ENCODE measurements around the gene SPATA12. TPM values are rescaled to one million over a fixed set of nuclear protein-coding genes. Genes with fewer than 3 reads are reported as not detected.

Gene SPATA12
- total and polyA plus RNA-seq, 12 donors = not detected

DNA sequence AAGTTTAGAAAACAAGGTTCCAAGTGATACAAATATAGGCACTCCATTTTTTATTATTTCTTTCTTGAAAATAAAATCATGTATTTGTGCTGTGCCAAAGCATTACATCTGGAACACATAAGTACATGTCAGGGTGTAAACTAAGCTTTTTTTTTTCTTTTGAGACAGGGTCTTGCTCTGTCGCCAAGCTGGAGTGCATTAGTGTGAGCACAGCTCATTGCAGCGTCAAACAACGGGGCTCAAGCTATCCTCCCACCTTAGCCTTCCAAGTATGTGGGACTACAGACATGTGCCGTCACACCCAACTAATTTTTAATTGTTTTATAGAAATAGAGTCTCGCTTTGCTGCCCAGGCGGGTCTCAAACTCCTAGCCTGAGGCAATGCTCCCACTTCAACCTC, 9.0 kb downstream of the SPATA12 start:
- DNase-seq (no peak), ATAC-seq (no peak)
- Histone ChIP-seq H3K9me3 (peaks cover 0 to 8% (median 0%) of the 10 kb centered on the region in 11 donors), H3K4me1 (peaks cover 0 to 24% (median 9%) of the 10 kb centered on the region in 9 donors), H3K4me3 (no peak overlapping the region), H3K36me3 (no peaks in the 10 kb centered on the region), H3K27ac (no peak overlapping the region), H3K27me3 (no peaks in the 10 kb centered on the region)
- TF ChIP-seq, protein P1, sequence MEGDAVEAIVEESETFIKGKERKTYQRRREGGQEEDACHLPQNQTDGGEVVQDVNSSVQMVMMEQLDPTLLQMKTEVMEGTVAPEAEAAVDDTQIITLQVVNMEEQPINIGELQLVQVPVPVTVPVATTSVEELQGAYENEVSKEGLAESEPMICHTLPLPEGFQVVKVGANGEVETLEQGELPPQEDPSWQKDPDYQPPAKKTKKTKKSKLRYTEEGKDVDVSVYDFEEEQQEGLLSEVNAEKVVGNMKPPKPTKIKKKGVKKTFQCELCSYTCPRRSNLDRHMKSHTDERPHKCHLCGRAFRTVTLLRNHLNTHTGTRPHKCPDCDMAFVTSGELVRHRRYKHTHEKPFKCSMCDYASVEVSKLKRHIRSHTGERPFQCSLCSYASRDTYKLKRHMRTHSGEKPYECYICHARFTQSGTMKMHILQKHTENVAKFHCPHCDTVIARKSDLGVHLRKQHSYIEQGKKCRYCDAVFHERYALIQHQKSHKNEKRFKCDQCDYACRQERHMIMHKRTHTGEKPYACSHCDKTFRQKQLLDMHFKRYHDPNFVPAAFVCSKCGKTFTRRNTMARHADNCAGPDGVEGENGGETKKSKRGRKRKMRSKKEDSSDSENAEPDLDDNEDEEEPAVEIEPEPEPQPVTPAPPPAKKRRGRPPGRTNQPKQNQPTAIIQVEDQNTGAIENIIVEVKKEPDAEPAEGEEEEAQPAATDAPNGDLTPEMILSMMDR (IDR thresholded peaks at IDR 0.05) = no peak
- intact Hi-C loops (cut with DNase I) = loop anchor here in 1 of 10 donors (5.0 kb wide), 1 partner anchor 62 kb away; no protein-coding TSS in a partner anchor
- WGBS, 2 donors = 39 to 65% methylated on average over 6 of the region's 6 CpGs

DNA sequence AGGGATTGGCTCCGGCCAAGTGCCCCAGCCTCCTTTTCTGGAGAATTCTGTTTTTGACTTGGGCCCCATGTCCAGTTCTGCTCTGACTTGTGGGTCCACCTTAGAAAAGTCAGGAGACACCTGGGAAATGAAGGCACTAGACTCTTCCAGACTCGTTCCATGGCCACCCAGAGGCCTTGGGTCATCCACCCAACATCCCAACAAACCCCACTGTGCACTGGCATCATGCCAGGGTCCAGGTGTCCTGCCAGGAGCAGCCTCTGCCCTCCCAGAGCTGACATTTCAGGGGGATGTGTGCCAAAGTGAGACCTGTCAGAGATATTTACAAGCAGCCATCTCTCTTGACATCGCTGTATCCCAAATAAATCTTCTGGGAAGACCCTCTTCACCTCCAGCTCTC, 13.2 kb downstream of the SPATA12 start:
- Histone ChIP-seq H3K36me3 (no peaks in the 10 kb centered on the region), H3K4me1 (peaks cover 0 to 14% (median 9%) of the 10 kb centered on the region in 9 donors), H3K27me3 (peaks cover 0 to 32% (median 0%) of the 10 kb centered on the region in 7 donors), H3K27ac (no peak overlapping the region), H3K4me3 (no peak overlapping the region), H3K9me3 (peaks cover 0 to 8% (median 0%) of the 10 kb centered on the region in 11 donors)
- DNase-seq = no peak
- no peak for ATAC-seq
- 87 to 96% methylated on average over 3 of the region's 3 CpGs for WGBS, 2 donors
- TF ChIP-seq, protein P1 (IDR thresholded peaks at IDR 0.05) = no peak
- intact Hi-C loops (cut with DNase I) = loop anchor here in 1 of 10 donors (10.0 kb wide), 1 partner anchor 79 kb away; no protein-coding TSS in a partner anchor

DNA sequence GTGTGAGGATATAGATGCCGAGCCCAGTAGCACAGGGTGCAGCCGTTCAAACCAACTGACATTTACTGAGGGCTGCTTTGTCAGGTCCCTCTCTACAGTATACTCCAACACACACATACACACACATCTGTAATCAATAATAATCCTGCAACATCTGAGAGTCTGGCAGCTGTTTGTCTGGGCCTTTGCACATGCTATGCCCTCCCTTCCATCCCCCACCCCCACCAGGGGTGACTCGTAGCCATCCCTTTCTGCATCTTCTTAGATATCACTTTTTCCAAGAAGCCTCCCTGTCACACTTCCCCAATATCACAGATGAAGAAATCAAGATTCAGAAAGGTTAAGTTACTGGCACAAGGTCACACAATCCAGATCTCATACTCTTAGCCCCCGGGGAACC, 13.7 kb downstream of the SPATA12 start:
- ATAC-seq = no peak
- Histone ChIP-seq H3K9me3 (peaks cover 0 to 8% (median 0%) of the 10 kb centered on the region in 11 donors), H3K36me3 (no peaks in the 10 kb centered on the region), H3K4me3 (no peak overlapping the region), H3K4me1 (peaks cover 0 to 13% (median 10%) of the 10 kb centered on the region in 9 donors), H3K27me3 (peaks cover 0 to 36% (median 0%) of the 10 kb centered on the region in 7 donors), H3K27ac (no peak overlapping the region)
- DNase-seq = no peak
- intact Hi-C loops (cut with DNase I) = loop anchor here in 1 of 10 donors (10.0 kb wide), 1 partner anchor 79 kb away; no protein-coding TSS in a partner anchor
- TF ChIP-seq, protein P1 (IDR thresholded peaks at IDR 0.05) = no peak
- WGBS, 2 donors = 92% methylated on average over 4 of the region's 4 CpGs

DNA sequence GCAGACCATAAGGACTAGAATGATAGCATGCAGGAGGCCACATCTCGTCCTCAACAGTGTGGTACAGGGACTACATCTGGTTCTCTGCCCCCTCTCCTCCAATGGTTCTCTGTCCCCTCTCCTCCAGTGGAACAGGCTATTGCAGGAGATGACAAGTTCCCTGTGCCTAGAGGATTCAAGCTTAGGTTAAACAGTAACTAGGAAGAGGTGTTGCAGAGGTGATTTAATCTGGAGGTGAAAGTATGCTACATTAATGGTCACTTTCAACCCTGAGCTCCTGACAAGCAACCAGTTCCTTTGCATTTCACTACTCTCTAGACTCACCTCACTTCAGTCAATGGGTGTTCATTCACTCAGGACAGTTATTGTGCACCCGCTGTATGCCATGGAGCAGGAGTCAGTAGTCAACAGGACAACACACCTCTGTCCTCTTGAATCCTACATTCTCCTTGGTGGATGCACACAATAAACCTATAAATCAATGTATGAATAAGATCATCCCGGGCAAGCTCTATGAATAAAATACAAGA, 16.0 kb downstream of the SPATA12 start:
- intact Hi-C loops (cut with DNase I) = loop anchor here in 8 of 10 donors (5.0 to 10.0 kb wide), 4 partner anchors 69 to 84 kb away; no protein-coding TSS in a partner anchor
- no peak for ATAC-seq
- DNase-seq = no peak

More for the DNA sequence above, 16.0 kb downstream of the SPATA12 start:
- Histone ChIP-seq H3K4me3 (no peak overlapping the region), H3K27ac (no peak overlapping the region), H3K9me3 (no peaks in the 10 kb centered on the region), H3K4me1 (peaks cover 0 to 15% (median 12%) of the 10 kb centered on the region in 9 donors), H3K36me3 (no peaks in the 10 kb centered on the region), H3K27me3 (peaks cover 0 to 48% (median 0%) of the 10 kb centered on the region in 7 donors)
- TF ChIP-seq, protein P1 (IDR thresholded peaks at IDR 0.05) = no peak
- 93 to 95% methylated on average over 3 of the region's 3 CpGs for WGBS, 2 donors

Data from heart right ventricle (tissue), 16 donors.